ENCODE results near the gene ANKRD11. TPM values are rescaled to one million over a fixed set of nuclear protein-coding genes. Genes with fewer than 3 reads are reported as not detected.
"Not testable (repeated sequence)": the region's sequence is repeated elsewhere in the genome, so short reads cannot be mapped to it uniquely, and the experiment has no call there.

Gene ANKRD11
- total RNA-seq, 1 donor from 2014 or later, result 133 TPM

GRCh38 chr16:89426736-89427530, 63.4 kb downstream of the ANKRD11 start:
- Histone ChIP-seq H3K4me3 (ENCODE audit: low read depth, low read length) (no peak overlapping the region), H3K36me3 (ENCODE audit: control insufficient read depth, insufficient read depth, low read length) (no peaks in the 10 kb centered on the region), H3K27me3 (ENCODE audit: control insufficient read depth, insufficient read depth, low read length) (no peaks in the 10 kb centered on the region)
- TF ChIP-seq CTCF (IDR thresholded peaks at IDR 0.05; ENCODE audit: insufficient read depth, low read length, poor library complexity, severe bottlenecking), result no peak
- DNase-seq (ENCODE audit: low read depth), result no peak

- H3K36me3 ChIP-seq (ENCODE audit: control insufficient read depth, insufficient read depth, low read length), result no peaks in the 10 kb centered on the region
These were observed 64.8 kb downstream of the ANKRD11 start for GRCh38 chr16:89425523-89425922.

DNA sequence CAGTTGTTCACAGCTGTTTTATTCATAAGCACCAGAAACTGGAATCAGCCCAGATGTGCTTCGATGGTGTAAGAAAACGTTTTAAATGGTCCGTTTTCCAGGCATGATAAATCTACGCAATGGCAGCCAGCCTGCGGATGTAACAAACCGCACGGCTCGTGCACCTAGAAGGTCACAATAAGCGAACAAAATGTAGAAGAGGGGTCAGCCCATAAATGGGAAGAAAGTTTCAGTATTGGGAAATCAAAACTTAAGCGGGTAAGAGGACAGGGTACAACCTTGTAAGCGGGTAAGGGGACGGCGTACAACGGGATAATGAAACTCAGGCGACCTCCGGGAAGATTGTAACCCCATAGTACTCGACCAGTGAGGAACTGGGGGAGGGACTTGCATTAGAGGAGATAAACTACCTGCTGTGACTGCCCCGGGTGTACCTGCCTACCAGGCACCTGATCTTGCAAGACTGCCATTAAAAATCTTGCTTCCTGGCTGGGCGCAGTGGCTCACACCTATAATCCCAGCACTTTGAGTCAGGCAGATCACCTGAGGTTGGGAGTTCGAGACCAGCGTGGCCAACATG, 66.6 kb downstream of the ANKRD11 start:
- TF ChIP-seq CTCF (IDR thresholded peaks at IDR 0.05; ENCODE audit: insufficient read depth, low read length, poor library complexity, severe bottlenecking), result no peak
- H3K4me3 ChIP-seq (ENCODE audit: low read depth, low read length), result no peak overlapping the region
- H3K36me3 ChIP-seq (ENCODE audit: control insufficient read depth, insufficient read depth, low read length), result peaks cover 1% of the 10 kb centered on the region
- no peak for DNase-seq (ENCODE audit: low read depth)
- no peaks in the 10 kb centered on the region for H3K27me3 ChIP-seq (ENCODE audit: control insufficient read depth, insufficient read depth, low read length)

More at GRCh38 chr16:89425523-89425922, 64.8 kb downstream of the ANKRD11 start:
- TF ChIP-seq CTCF (IDR thresholded peaks at IDR 0.05; ENCODE audit: insufficient read depth, low read length, poor library complexity, severe bottlenecking), result no peak
- Histone ChIP-seq H3K27me3 (ENCODE audit: control insufficient read depth, insufficient read depth, low read length) (no peaks in the 10 kb centered on the region), H3K4me3 (ENCODE audit: low read depth, low read length) (no peak overlapping the region)
- DNase-seq (ENCODE audit: low read depth), result no peak

DNA sequence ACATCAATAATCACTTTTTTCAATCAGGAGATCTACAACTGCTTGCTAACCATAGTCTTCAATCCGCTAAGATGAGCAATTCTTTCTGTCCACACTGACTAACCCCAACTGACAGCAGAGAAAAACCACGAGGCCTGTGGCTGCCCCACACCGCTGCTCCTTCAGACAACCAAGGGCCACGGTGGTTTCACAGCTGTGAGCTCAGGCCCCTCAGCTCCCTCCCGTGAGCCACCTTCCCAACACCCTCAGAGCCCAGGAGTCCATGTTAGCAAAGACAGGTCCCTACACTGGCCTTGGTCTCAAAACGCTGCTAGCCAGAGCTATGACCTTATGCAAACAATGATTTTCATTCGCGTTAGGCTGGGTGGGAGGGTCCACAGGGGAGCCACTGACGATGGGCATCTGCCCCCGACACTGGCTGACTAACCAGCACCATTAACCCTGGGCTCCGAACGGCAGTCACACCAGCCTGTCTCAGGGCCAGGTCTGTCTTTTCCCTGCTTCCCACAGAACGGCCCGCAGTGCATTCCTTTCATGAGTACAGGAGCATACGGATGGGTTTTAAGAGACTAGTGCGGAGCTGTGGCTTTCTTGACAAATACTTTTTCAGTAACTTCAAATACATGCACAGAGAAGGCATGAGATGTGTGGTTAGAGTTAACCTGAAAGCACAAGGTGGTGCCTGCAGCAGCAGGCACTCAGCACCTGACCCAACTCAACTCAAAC, 67.3 kb downstream of the ANKRD11 start:
- peak; percentile 44 for DNase-seq (ENCODE audit: low read depth)
- Histone ChIP-seq H3K4me3 (ENCODE audit: low read depth, low read length) (no peak overlapping the region), H3K27me3 (ENCODE audit: control insufficient read depth, insufficient read depth, low read length) (no peaks in the 10 kb centered on the region), H3K36me3 (ENCODE audit: control insufficient read depth, insufficient read depth, low read length) (peaks cover 1% of the 10 kb centered on the region)
- TF ChIP-seq CTCF (IDR thresholded peaks at IDR 0.05; ENCODE audit: insufficient read depth, low read length, poor library complexity, severe bottlenecking), result no peak

GRCh38 chr16:89422527-89422904, 67.8 kb downstream of the ANKRD11 start:
- no peak for TF ChIP-seq CTCF (IDR thresholded peaks at IDR 0.05; ENCODE audit: insufficient read depth, low read length, poor library complexity, severe bottlenecking)
- H3K27me3 ChIP-seq (ENCODE audit: control insufficient read depth, insufficient read depth, low read length), result no peaks in the 10 kb centered on the region
- DNase-seq (ENCODE audit: low read depth), result no peak
- peaks cover 1% of the 10 kb centered on the region for H3K36me3 ChIP-seq (ENCODE audit: control insufficient read depth, insufficient read depth, low read length)
- H3K4me3 ChIP-seq (ENCODE audit: low read depth, low read length), result no peak overlapping the region

DNA sequence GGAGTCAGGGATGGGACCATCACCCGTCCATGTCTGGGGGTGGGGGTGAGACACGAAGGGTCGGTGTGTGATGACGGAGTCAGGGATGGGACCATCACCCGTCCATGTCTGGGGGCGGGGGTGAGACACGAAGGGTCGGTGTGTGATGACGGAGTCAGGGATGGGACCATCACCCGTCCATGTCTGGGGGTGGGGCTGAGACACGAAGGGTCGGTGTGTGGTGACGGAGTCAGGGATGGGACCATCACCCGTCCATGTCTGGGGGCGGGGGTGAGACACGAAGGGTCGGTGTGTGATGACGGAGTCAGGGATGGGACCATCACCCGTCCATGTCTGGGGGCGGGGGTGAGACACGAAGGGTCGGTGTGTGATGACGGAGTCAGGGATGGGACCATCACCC, 69.1 kb downstream of the ANKRD11 start:
- H3K27me3 ChIP-seq (ENCODE audit: control insufficient read depth, insufficient read depth, low read length); DNase-seq (ENCODE audit: low read depth); H3K36me3 ChIP-seq (ENCODE audit: control insufficient read depth, insufficient read depth, low read length); H3K4me3 ChIP-seq (ENCODE audit: low read depth, low read length): not testable (repeated sequence)

All from kidney epithelial cell (primary cell).